GM18505 (cell line): ENCODE results near the gene CPNE5.

ENCODE experiments used
- ATAC-seq: cut with Tn5 transposase; IDR thresholded peaks from one replicate; pipeline ENCODE4 v1.9.1; 2021; ENCODE audit not compliant: unreplicated experiment
- POLR2A ChIP-seq: IDR thresholded peaks from 4 replicates; pipeline ENCODE4 v1.6.1; 2011; ENCODE audit warnings: borderline replicate concordance; ENCODE audit not compliant: insufficient read depth, insufficient read length; ENCODE audit errors: extremely low read depth

The CPNE5 gene

GRCh38 chr6:36722365-36722764 is 116.9 kb downstream of the CPNE5 start:
- TF ChIP-seq POLR2A, result no peak
- ATAC-seq, result no peak

- no peak for TF ChIP-seq POLR2A
- ATAC-seq, result no peak
These were observed 117.7 kb downstream of the CPNE5 start for GRCh38 chr6:36721369-36722140.

- no peak for TF ChIP-seq POLR2A
- no peak for ATAC-seq
These were observed 118.7 kb downstream of the CPNE5 start for GRCh38 chr6:36720251-36721141.

GRCh38 chr6:36719126-36719525 is 120.1 kb downstream of the CPNE5 start:
- TF ChIP-seq POLR2A, result no peak
- ATAC-seq, result no peak

- no peak for ATAC-seq
- no peak for TF ChIP-seq POLR2A
These were observed 120.7 kb downstream of the CPNE5 start for GRCh38 chr6:36718560-36718959.

- no peak for ATAC-seq
- no peak for TF ChIP-seq POLR2A
These were observed 121.2 kb downstream of the CPNE5 start for GRCh38 chr6:36717871-36718540.

GRCh38 chr6:36717231-36717825 is 121.9 kb downstream of the CPNE5 start:
- ATAC-seq, result no peak

GRCh38 chr6:36716476-36717093 is 122.7 kb downstream of the CPNE5 start:
- ATAC-seq, result no peak
- TF ChIP-seq POLR2A, result no peak

More at GRCh38 chr6:36717231-36717825, 121.9 kb downstream of the CPNE5 start:
- TF ChIP-seq POLR2A, result no peak

- TF ChIP-seq POLR2A, result no peak
- no peak for ATAC-seq
These were observed 123.8 kb downstream of the CPNE5 start for GRCh38 chr6:36715469-36715868.

- ATAC-seq, result no peak
These were observed 124.7 kb downstream of the CPNE5 start for GRCh38 chr6:36714511-36714910.

GRCh38 chr6:36713846-36714245 is 125.4 kb downstream of the CPNE5 start:
- ATAC-seq, result no peak
- TF ChIP-seq POLR2A, result no peak

More at GRCh38 chr6:36714511-36714910, 124.7 kb downstream of the CPNE5 start:
- TF ChIP-seq POLR2A, result no peak

GRCh38 chr6:36712816-36713215 is 126.4 kb downstream of the CPNE5 start:
- ATAC-seq, result no peak
- no peak for TF ChIP-seq POLR2A
